PC-3 (cell line): ENCODE results near the gene MAP1B. TPM values are rescaled to one million over a fixed set of nuclear protein-coding genes. Genes with fewer than 3 reads are reported as not detected.
A peak's percentile ranks its signal among the peaks of the same experiment; 100 is the strongest.

Source experiments
- ATAC-seq: fragments of 200-7000 bp; cut with Tn5 transposase; 2 replicates; pipeline ENCODE4 v1.9.1; 2020; ENCODE audit warnings: mild to moderate bottlenecking, moderate library complexity
- BruUV-seq: library from RNA; stranded (reverse); fragments of 400-500 nt; replicated peaks from 2 replicates; lab custom pipeline; 2021; lab: Mats Ljungman, UMichigan
- CTCF ChIA-PET: fragments of 300-600 bp; sonication (Branson Sonifier 250); formaldehyde crosslinking; loops from one replicate; lab custom pipeline; 2022; ENCODE audit warnings: antibody characterized with exemption; lab: Charles Lee
- POLR2A ChIA-PET: fragments of 300-600 bp; sonication (Branson Sonifier 250); formaldehyde crosslinking; loops from one replicate; lab custom pipeline; 2022; ENCODE audit warnings: antibody characterized with exemption; ENCODE audit not compliant: unreplicated experiment; lab: Charles Lee
- DNase-seq: peaks from one replicate; pipeline ENCODE4 v3.0.0-alpha.2; 2015
- H2AFZ ChIP-seq: fragments of 300-600 bp; sonication (generic); 2 replicates; pipeline ENCODE4 v1.6.0; 2016; ENCODE audit warnings: antibody characterized with exemption, low read length
- H3F3A ChIP-seq: fragments of 300-600 bp; sonication (generic); one replicate; pipeline ENCODE4 v1.6.0; 2017; ENCODE audit warnings: antibody characterized with exemption, low read length, control low read depth, mild to moderate bottlenecking; ENCODE audit not compliant: unreplicated experiment
- H3K27ac ChIP-seq: fragments of 300-600 bp; sonication (generic); 2 replicates; pipeline ENCODE4 v1.5.1; 2016; ENCODE audit warnings: mild to moderate bottlenecking, low read length
- H3K27me3 ChIP-seq: fragments of 300-600 bp; sonication (generic); 2 replicates; pipeline ENCODE4 v1.6.1; 2016; ENCODE audit warnings: low read length, mixed read lengths
- H3K36me3 ChIP-seq: fragments of 300-600 bp; sonication (generic); 2 replicates; pipeline ENCODE4 v1.6.1; 2016; ENCODE audit warnings: low read depth, mixed run types, low read length, mixed read lengths
- H3K4me1 ChIP-seq: fragments of 300-600 bp; sonication (generic); 2 replicates; pipeline ENCODE4 v1.5.1; 2016; ENCODE audit warnings: low read length; ENCODE audit not compliant: insufficient read depth
- H3K4me2 ChIP-seq: fragments of 300-600 bp; sonication (generic); 2 replicates; pipeline ENCODE4 v1.6.0; 2016; ENCODE audit warnings: low read length
- H3K4me3 ChIP-seq: fragments of 300-600 bp; sonication (generic); 2 replicates; pipeline ENCODE4 v1.5.1; 2016; ENCODE audit warnings: mild to moderate bottlenecking, low read length, mixed read lengths
- H3K79me2 ChIP-seq: fragments of 300-600 bp; sonication (generic); 2 replicates; pipeline ENCODE4 v1.6.1; 2017; ENCODE audit warnings: low read length, mixed read lengths
- H3K9ac ChIP-seq: fragments of 300-600 bp; sonication (generic); 2 replicates; pipeline ENCODE4 v1.6.0; 2016; ENCODE audit warnings: mild to moderate bottlenecking, low read length
- H3K9me2 ChIP-seq: fragments of 300-600 bp; sonication (generic); replicated peaks from 2 replicates; pipeline ENCODE4 v1.6.1; 2016; ENCODE audit warnings: mixed run types, low read length, mixed read lengths
- H3K9me3 ChIP-seq: fragments of 300-600 bp; sonication (generic); 2 replicates; pipeline ENCODE4 v1.6.1; 2016; ENCODE audit warnings: low read length, mixed read lengths
- H4K20me1 ChIP-seq: fragments of 300-600 bp; sonication (generic); 2 replicates; pipeline ENCODE4 v1.6.1; 2016; ENCODE audit warnings: low read length, mixed read lengths
- EZH2 ChIP-seq: fragments of 300-600 bp; sonication (generic); IDR thresholded peaks from one replicate; pipeline ENCODE4 v1.6.1; 2017; ENCODE audit warnings: antibody characterized with exemption, mild to moderate bottlenecking, low read length; ENCODE audit not compliant: unreplicated experiment
- EZH2phosphoT487 ChIP-seq: fragments of 300-600 bp; sonication (generic); IDR thresholded peaks from 2 replicates; pipeline ENCODE4 v1.6.1; 2018; ENCODE audit warnings: mild to moderate bottlenecking, antibody characterized with exemption, low read length, borderline replicate concordance
- intact Hi-C: fragments of 100-400 bp; cut with micrococcal nuclease; formaldehyde crosslinking; loops from 2 replicates; pipeline ENCODE4 v1.9.0; 2023
- total RNA-seq: library from RNA; depleted of rRNA; stranded (reverse); fragments of >200 nt; gene quantifications from 2 replicates; pipeline ENCODE4 v1.2.3, GENCODE V29; 2014
- TF ChIP-seq, protein P1 (sequence below): fragments of 300-600 bp; sonication (generic); conservative IDR thresholded peaks from 2 replicates; pipeline ENCODE4 v1.5.1; 2017; ENCODE audit warnings: antibody characterized with exemption, low read depth, mild to moderate bottlenecking, low read length

Gene MAP1B
- total RNA-seq, 1 experiment from 2014 or later, result 12.8 TPM

DNA sequence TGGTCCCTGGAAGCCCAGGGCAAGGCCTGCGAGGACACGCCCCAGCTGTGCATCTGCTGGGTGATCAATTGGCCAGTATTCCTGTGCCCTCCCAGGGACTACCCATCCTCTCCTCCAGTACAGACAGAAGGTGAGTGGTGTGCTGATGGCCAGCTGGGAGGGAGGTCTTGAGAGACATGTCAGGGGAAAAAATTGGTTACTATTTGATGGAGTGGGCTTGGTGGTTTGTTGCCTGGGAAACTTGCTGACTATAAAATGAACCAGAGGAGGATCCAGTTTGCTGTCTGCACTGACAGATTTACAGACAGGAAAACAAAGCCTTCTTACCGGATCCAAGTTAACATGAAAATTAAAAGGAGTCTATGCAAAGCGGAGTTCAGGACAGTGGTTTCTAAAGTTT, 40.3 kb downstream of the MAP1B start:
- H3K9me3 ChIP-seq, result no peaks in the 10 kb centered on the region
- TF ChIP-seq, protein P1, sequence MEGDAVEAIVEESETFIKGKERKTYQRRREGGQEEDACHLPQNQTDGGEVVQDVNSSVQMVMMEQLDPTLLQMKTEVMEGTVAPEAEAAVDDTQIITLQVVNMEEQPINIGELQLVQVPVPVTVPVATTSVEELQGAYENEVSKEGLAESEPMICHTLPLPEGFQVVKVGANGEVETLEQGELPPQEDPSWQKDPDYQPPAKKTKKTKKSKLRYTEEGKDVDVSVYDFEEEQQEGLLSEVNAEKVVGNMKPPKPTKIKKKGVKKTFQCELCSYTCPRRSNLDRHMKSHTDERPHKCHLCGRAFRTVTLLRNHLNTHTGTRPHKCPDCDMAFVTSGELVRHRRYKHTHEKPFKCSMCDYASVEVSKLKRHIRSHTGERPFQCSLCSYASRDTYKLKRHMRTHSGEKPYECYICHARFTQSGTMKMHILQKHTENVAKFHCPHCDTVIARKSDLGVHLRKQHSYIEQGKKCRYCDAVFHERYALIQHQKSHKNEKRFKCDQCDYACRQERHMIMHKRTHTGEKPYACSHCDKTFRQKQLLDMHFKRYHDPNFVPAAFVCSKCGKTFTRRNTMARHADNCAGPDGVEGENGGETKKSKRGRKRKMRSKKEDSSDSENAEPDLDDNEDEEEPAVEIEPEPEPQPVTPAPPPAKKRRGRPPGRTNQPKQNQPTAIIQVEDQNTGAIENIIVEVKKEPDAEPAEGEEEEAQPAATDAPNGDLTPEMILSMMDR, result no peak
- TF ChIP-seq EZH2, result no peak
- TF ChIP-seq EZH2phosphoT487, result no peak
- DNase-seq, result no peak
- intact Hi-C loops, result no loop called here
- H3K4me1 ChIP-seq, result peaks cover 8% of the 10 kb centered on the region
- no peaks in the 10 kb centered on the region for H3K79me2 ChIP-seq
- no peaks in the 10 kb centered on the region for H3K27me3 ChIP-seq
- H3K27ac ChIP-seq, result no peak overlapping the region
- no peaks in the 10 kb centered on the region for H3K36me3 ChIP-seq
- no peaks in the 10 kb centered on the region for H3K9me2 ChIP-seq
- ChIA-PET CTCF (no interaction called here), POLR2A (no interaction called here)
- H4K20me1 ChIP-seq, result no peaks in the 10 kb centered on the region
- no peak overlapping the region for H2AFZ ChIP-seq
- H3K4me3 ChIP-seq, result no peak overlapping the region
- no peak overlapping the region for H3K4me2 ChIP-seq
- ATAC-seq, result no peak
- H3K9ac ChIP-seq, result no peak overlapping the region
- BruUV-seq, result no TSS peak
- H3F3A ChIP-seq, result no peaks in the 10 kb centered on the region

DNA sequence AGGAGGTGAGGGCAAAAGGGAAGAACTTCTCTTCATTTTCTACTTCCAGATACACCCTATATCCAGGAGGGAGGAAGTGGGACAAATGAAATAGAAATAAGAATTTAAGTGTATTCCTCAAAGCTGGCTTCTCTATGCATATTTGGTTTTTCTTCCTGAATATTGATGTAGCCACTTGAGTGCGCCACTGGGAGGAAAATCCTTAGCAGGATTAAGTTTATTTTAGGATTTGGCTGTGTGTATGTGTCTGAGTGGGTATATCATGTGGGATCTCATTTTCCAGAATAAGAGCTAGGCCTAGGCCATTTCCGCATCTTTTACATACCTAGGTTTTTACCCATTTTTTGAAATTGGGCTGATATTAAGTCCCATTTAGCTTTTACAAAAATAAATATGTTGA, 42.5 kb downstream of the MAP1B start:
- peaks cover 8% of the 10 kb centered on the region for H3K4me1 ChIP-seq
- intact Hi-C loops, result no loop called here

DNA sequence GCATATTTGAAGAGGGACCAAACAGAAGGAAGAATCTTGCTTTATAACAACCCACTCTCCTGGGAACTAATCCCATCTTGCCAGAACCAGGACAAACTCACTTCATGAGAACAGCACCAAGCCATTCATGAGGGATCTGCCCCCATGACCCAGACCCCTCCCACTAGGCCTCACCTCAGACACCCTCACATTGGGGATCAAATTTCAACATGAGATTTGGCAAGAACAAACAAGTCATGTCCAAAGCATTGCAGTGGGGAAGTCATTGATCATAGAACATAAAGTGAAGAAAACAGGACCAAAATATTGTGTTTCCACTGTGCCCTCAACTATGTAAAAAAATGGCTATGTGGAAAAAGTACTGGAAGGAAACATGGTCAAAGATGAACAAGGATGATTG, 43.9 kb downstream of the MAP1B start:
- BruUV-seq, result no TSS peak
- CTCF ChIA-PET, result no interaction called here

More for the DNA sequence above, 42.5 kb downstream of the MAP1B start:
- POLR2A ChIA-PET, result no interaction called here
- Histone ChIP-seq H3F3A (no peaks in the 10 kb centered on the region), H3K9me3 (no peaks in the 10 kb centered on the region), H3K9ac (no peak overlapping the region), H3K4me3 (no peak overlapping the region), H3K36me3 (no peaks in the 10 kb centered on the region), H3K79me2 (no peaks in the 10 kb centered on the region), H4K20me1 (no peaks in the 10 kb centered on the region), H3K27ac (no peak overlapping the region), H2AFZ (no peak overlapping the region), H3K27me3 (no peaks in the 10 kb centered on the region), H3K9me2 (no peaks in the 10 kb centered on the region), H3K4me2 (no peak overlapping the region)
- DNase-seq, result no peak
- BruUV-seq, result no TSS peak
- no peak for ATAC-seq
- no peak for TF ChIP-seq EZH2
- TF ChIP-seq EZH2phosphoT487, result no peak
- TF ChIP-seq, protein P1, result peak; percentile 30; the same call in 1 of the 2 replicates
- CTCF ChIA-PET, result no interaction called here

More for the DNA sequence above, 43.9 kb downstream of the MAP1B start:
- H3K27ac ChIP-seq, result no peak overlapping the region
- no peaks in the 10 kb centered on the region for H3K79me2 ChIP-seq
- no peaks in the 10 kb centered on the region for H3F3A ChIP-seq
- no peak overlapping the region for H3K9ac ChIP-seq
- no peak overlapping the region for H3K4me3 ChIP-seq
- intact Hi-C loops, result no loop called here
- H3K9me2 ChIP-seq, result no peaks in the 10 kb centered on the region
- no peaks in the 10 kb centered on the region for H3K27me3 ChIP-seq
- POLR2A ChIA-PET, result no interaction called here
- TF ChIP-seq EZH2, result no peak
- TF ChIP-seq, protein P1, result no peak
- TF ChIP-seq EZH2phosphoT487, result no peak
- H4K20me1 ChIP-seq, result no peaks in the 10 kb centered on the region
- peaks cover 9% of the 10 kb centered on the region for H3K4me1 ChIP-seq
- no peaks in the 10 kb centered on the region for H3K9me3 ChIP-seq
- H2AFZ ChIP-seq, result no peak overlapping the region
- DNase-seq (no peak), ATAC-seq (no peak)
- H3K36me3 ChIP-seq, result no peaks in the 10 kb centered on the region
- H3K4me2 ChIP-seq, result no peak overlapping the region
